Measurements from ENCODE around the gene FHOD3.

The FHOD3 gene

DNA sequence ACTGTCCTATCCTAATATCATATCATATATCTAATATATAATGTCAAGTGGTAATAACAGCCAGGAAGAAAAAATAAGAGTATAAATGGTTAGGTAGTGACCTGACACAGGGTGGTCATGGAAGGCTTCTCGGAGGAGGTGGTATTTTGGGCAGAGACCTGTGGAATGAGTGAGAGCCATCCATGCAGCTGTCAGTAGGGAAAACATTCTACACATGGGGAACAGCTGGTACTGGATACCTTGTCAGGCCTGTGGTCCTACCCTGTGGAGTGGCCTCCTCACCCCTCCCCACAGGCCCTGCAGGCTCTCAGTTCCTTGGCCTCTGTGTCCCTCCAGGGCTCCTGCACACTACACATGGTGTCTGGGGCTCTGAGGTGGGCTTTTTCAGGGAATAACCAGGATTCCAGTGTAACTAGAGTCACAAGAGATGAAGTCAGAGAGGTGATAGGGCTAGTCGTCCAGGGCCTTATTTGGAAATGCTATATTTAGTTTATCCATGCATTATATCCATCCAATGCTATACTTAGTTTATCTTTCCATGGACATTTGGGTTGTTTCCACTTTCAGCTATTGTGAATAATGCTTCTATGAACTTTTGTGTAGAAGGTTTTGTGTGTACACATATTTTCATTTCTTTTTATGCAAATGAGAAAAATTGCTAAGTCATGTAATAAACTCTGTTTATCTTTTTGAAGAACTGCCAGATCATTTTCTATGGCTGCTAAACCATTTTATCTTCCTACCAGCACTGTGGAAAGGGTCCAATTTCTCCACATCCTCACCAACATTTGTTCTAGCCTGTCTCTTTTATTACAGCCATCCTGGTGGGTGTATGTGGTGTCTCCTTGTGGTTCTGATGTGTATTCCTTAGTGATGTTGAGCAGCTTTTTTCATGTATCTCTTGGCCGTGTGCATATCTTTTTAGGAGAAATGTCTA, 455.7 kb downstream of the FHOD3 start:
- Histone ChIP-seq H3K9me3 (ENCODE audit: insufficient read depth, low read depth, low read length) (no peaks in the 10 kb centered on the region), H2AFZ (ENCODE audit: low read length) (no peak overlapping the region), H3K4me2 (ENCODE audit: low read depth, low read length, poor library complexity, severe bottlenecking) (no peak overlapping the region), H3K9me2 (replicated peaks; ENCODE audit: low read depth, low read length) (no peaks in the 10 kb centered on the region), H3K9ac (ENCODE audit: low read depth, low read length, poor library complexity, severe bottlenecking) (no peak overlapping the region), H3K4me1 (ENCODE audit: insufficient read depth, low read length, poor library complexity, severe bottlenecking) (no peaks in the 10 kb centered on the region), H3K79me2 (ENCODE audit: insufficient read depth, low read length) (no peaks in the 10 kb centered on the region), H4K20me1 (ENCODE audit: insufficient read depth, low read length, poor library complexity, severe bottlenecking) (no peaks in the 10 kb centered on the region), H3K27me3 (ENCODE audit: insufficient read depth, low read length, poor library complexity, severe bottlenecking) (no peaks in the 10 kb centered on the region), H3F3A (ENCODE audit: low read depth) (no peaks in the 10 kb centered on the region), H3K4me3 (ENCODE audit: low read length, poor library complexity, severe bottlenecking) (no peak overlapping the region), H3K36me3 (ENCODE audit: insufficient read depth, low read length) (no peaks in the 10 kb centered on the region)
- TF ChIP-seq, protein P1, sequence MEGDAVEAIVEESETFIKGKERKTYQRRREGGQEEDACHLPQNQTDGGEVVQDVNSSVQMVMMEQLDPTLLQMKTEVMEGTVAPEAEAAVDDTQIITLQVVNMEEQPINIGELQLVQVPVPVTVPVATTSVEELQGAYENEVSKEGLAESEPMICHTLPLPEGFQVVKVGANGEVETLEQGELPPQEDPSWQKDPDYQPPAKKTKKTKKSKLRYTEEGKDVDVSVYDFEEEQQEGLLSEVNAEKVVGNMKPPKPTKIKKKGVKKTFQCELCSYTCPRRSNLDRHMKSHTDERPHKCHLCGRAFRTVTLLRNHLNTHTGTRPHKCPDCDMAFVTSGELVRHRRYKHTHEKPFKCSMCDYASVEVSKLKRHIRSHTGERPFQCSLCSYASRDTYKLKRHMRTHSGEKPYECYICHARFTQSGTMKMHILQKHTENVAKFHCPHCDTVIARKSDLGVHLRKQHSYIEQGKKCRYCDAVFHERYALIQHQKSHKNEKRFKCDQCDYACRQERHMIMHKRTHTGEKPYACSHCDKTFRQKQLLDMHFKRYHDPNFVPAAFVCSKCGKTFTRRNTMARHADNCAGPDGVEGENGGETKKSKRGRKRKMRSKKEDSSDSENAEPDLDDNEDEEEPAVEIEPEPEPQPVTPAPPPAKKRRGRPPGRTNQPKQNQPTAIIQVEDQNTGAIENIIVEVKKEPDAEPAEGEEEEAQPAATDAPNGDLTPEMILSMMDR (conservative IDR thresholded peaks at IDR 0.05; ENCODE audit: low read length), result no peak
- TF ChIP-seq EZH2phosphoT487 (IDR thresholded peaks at IDR 0.05; ENCODE audit: borderline replicate concordance), result no peak

DNA sequence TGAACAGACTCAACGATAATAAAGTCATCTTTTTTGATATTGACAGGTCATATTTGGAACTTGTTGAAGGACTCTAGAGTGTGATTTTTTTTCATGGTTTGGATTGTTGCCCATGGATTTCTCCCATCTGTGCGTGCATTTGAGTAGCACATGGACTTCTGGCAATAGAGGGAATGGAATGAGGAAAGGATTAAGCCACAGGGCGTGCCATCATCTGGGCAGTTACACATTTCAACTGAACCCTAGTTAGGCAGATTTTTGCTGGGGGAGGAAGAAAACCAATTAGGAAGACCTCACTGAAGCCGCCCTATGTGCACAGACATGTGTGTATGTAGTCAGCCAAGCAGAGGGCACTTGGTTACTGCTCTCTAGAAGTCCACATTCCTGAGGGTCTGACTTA, 458.7 kb downstream of the FHOD3 start:
- no peaks in the 10 kb centered on the region for H3K4me1 ChIP-seq (ENCODE audit: insufficient read depth, low read length, poor library complexity, severe bottlenecking)
- no peaks in the 10 kb centered on the region for H3K27me3 ChIP-seq (ENCODE audit: insufficient read depth, low read length, poor library complexity, severe bottlenecking)
- H3K9ac ChIP-seq (ENCODE audit: low read depth, low read length, poor library complexity, severe bottlenecking), result no peak overlapping the region
- H3F3A ChIP-seq (ENCODE audit: low read depth), result no peaks in the 10 kb centered on the region
- no peak overlapping the region for H3K4me2 ChIP-seq (ENCODE audit: low read depth, low read length, poor library complexity, severe bottlenecking)
- H3K9me2 ChIP-seq (replicated peaks; ENCODE audit: low read depth, low read length), result no peaks in the 10 kb centered on the region
- H3K4me3 ChIP-seq (ENCODE audit: low read length, poor library complexity, severe bottlenecking), result no peak overlapping the region
- H3K9me3 ChIP-seq (ENCODE audit: insufficient read depth, low read depth, low read length), result no peaks in the 10 kb centered on the region
- H4K20me1 ChIP-seq (ENCODE audit: insufficient read depth, low read length, poor library complexity, severe bottlenecking), result no peaks in the 10 kb centered on the region
- H2AFZ ChIP-seq (ENCODE audit: low read length), result no peak overlapping the region
- no peaks in the 10 kb centered on the region for H3K36me3 ChIP-seq (ENCODE audit: insufficient read depth, low read length)
- TF ChIP-seq, protein P1 (conservative IDR thresholded peaks at IDR 0.05; ENCODE audit: low read length), result no peak
- no peak for TF ChIP-seq EZH2phosphoT487 (IDR thresholded peaks at IDR 0.05; ENCODE audit: borderline replicate concordance)
- H3K79me2 ChIP-seq (ENCODE audit: insufficient read depth, low read length), result no peaks in the 10 kb centered on the region

DNA sequence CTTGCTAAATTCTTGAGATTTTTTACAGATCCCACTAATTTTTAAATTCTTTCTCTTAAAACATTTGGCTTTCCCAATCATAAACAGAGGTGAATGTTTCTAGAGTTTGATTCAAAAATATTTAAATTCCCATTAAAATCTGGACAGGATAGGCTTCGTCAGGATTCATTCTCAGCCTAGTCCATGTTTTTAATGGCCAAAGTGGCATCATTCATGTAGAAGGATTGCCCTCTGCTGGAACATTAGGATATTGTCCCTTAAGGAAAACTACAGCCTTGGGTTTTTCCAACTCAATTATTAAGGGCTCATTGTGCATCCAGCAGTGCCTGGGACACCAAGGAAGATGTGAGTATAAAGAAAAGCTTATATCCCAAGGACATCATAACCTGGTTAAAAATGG, 459.6 kb downstream of the FHOD3 start:
- Histone ChIP-seq H3K4me1 (ENCODE audit: insufficient read depth, low read length, poor library complexity, severe bottlenecking) (no peaks in the 10 kb centered on the region), H3K4me2 (ENCODE audit: low read depth, low read length, poor library complexity, severe bottlenecking) (no peak overlapping the region), H3F3A (ENCODE audit: low read depth) (no peaks in the 10 kb centered on the region), H3K79me2 (ENCODE audit: insufficient read depth, low read length) (no peaks in the 10 kb centered on the region), H2AFZ (ENCODE audit: low read length) (no peak overlapping the region), H3K4me3 (ENCODE audit: low read length, poor library complexity, severe bottlenecking) (no peak overlapping the region), H3K9ac (ENCODE audit: low read depth, low read length, poor library complexity, severe bottlenecking) (no peak overlapping the region), H3K36me3 (ENCODE audit: insufficient read depth, low read length) (no peaks in the 10 kb centered on the region), H3K9me2 (replicated peaks; ENCODE audit: low read depth, low read length) (no peaks in the 10 kb centered on the region), H3K9me3 (ENCODE audit: insufficient read depth, low read depth, low read length) (no peaks in the 10 kb centered on the region), H4K20me1 (ENCODE audit: insufficient read depth, low read length, poor library complexity, severe bottlenecking) (no peaks in the 10 kb centered on the region), H3K27me3 (ENCODE audit: insufficient read depth, low read length, poor library complexity, severe bottlenecking) (no peaks in the 10 kb centered on the region)
- TF ChIP-seq, protein P1 (conservative IDR thresholded peaks at IDR 0.05; ENCODE audit: low read length), result peak; percentile 72
- no peak for TF ChIP-seq EZH2phosphoT487 (IDR thresholded peaks at IDR 0.05; ENCODE audit: borderline replicate concordance)
